Bronchial epithelial cell (primary cell): Measurements from ENCODE around the gene IL3RA. TPM values are rescaled to one million over a fixed set of nuclear protein-coding genes. Genes with fewer than 3 reads are reported as not detected.

ENCODE experiments used
- DNase-seq: peaks from one replicate; pipeline ENCODE4 v3.0.0-alpha.2; 2010; ENCODE audit warnings: low read depth
- FAIRE-seq: peaks from 2 replicates; lab custom pipeline; 2011; peaks lifted over from hg19 to GRCh38; lab: Jason Lieb, UNC
- H3K27me3 ChIP-seq: 2 replicates; pipeline ENCODE4 v1.5.1; 2011; ENCODE audit warnings: low read length; ENCODE audit not compliant: control insufficient read depth, insufficient read depth
- H3K36me3 ChIP-seq: 2 replicates; pipeline ENCODE4 v1.5.1; 2011; ENCODE audit warnings: low read length; ENCODE audit not compliant: control insufficient read depth, insufficient read depth
- H3K4me3 ChIP-seq: 2 replicates; pipeline ENCODE4 v1.5.1; 2011; ENCODE audit warnings: mild to moderate bottlenecking, low read depth, low read length, control low read depth
- CTCF ChIP-seq: IDR thresholded peaks from 2 replicates; pipeline ENCODE4 v1.5.1; 2011; ENCODE audit warnings: mild to moderate bottlenecking, moderate library complexity, low read length, control low read depth, inconsistent platforms; ENCODE audit not compliant: insufficient read depth, severe bottlenecking
- total RNA-seq: library from RNA; depleted of rRNA; stranded (reverse); fragments of >200 nt; gene quantifications from 2 replicates; pipeline ENCODE4 v1.2.1, GENCODE V29; 2014

IL3RA gene
- total RNA-seq, 1 donor from 2014 or later = not detected

DNA sequence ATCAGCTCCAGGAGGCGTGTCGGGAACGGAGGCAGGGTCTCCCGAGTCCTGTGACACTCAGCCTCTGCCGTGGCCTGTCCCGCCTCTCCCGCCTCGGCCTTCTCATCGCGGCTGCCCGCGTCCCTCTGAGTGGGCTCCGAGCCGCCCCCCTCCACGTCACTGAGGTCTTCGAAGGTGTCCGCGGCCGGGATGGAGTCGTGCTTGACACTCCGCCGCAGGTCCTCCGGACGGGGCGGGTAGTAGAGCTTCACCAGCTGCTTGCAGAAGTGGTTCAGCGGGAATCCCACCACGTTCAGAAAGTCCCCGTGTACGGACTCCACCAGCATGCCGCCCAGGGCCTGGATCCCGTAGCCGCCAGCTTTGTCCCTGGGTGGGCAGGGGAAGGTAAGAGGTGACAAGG lies 91.2 kb downstream of the IL3RA start:
- no peak for TF ChIP-seq CTCF
- FAIRE-seq (no peak), DNase-seq (no peak)
- H3K4me3 ChIP-seq = no peak overlapping the region
- no peaks in the 10 kb centered on the region for H3K27me3 ChIP-seq
- H3K36me3 ChIP-seq = peaks cover 4% of the 10 kb centered on the region

GRCh38 chrX:1430451-1430850 lies 93.9 kb downstream of the IL3RA start:
- no peak for DNase-seq
- no peak for TF ChIP-seq CTCF
- Histone ChIP-seq H3K27me3 (no peaks in the 10 kb centered on the region), H3K36me3 (peaks cover 5% of the 10 kb centered on the region), H3K4me3 (no peak overlapping the region)
- no peak for FAIRE-seq

Other genes with a start within 250 kb of the IL3RA start
- not detected in 2 replicates for gene CRLF2, start 124.1 kb upstream of the IL3RA start, total RNA-seq
- 0.26 TPM in 1 of 2 replicates, not detected in the other for gene CSF2RA, start 68.0 kb upstream of the IL3RA start, total RNA-seq
- 251 and 335 TPM in 2 replicates for gene SLC25A6, start 55.3 kb downstream of the IL3RA start, total RNA-seq
- gene ASMTL, start 116.1 kb downstream of the IL3RA start, total RNA-seq = 4.7 and 7.7 TPM in 2 replicates
- not detected in 2 replicates for gene P2RY8, start 200.4 kb downstream of the IL3RA start, total RNA-seq